ENCODE measurements around the gene CYBRD1.

GRCh38 chr2:171512683-171513195 lies 9.5 kb upstream of the CYBRD1 start:
- TF ChIP-seq ESRRG (CRISPR knock-in tag; IDR thresholded peaks at IDR 0.05) (no peak), PATZ1 (CRISPR knock-in tag; IDR thresholded peaks at IDR 0.05; ENCODE audit: borderline replicate concordance) (no peak), TSHZ2 (CRISPR knock-in tag; IDR thresholded peaks at IDR 0.05) (no peak), BACH2 (CRISPR knock-in tag; IDR thresholded peaks at IDR 0.05; ENCODE audit: borderline replicate concordance) (no peak), RARB (CRISPR knock-in tag; IDR thresholded peaks at IDR 0.05) (no peak), CREB5 (CRISPR knock-in tag; IDR thresholded peaks at IDR 0.05; ENCODE audit: low read depth) (no peak), ZNF70 (CRISPR knock-in tag; IDR thresholded peaks at IDR 0.05) (no peak), ZNF565 (CRISPR knock-in tag; conservative IDR thresholded peaks at IDR 0.05; ENCODE audit: low read depth) (no peak), PPARA (CRISPR knock-in tag; IDR thresholded peaks at IDR 0.05; ENCODE audit: borderline replicate concordance) (no peak), ZNF8 (CRISPR knock-in tag; IDR thresholded peaks at IDR 0.05) (no peak), ZFP3 (CRISPR knock-in tag; IDR thresholded peaks at IDR 0.05) (no peak)

Measured in SK-N-SH treated with all-trans-retinoic acid at 6 μM for 48 hours (cell line).